ENCODE data around the gene SYCP2L.
"Not testable (repeated sequence)": the region's sequence is repeated elsewhere in the genome, so short reads cannot be mapped to it uniquely, and the experiment has no call there.

Gene SYCP2L

DNA sequence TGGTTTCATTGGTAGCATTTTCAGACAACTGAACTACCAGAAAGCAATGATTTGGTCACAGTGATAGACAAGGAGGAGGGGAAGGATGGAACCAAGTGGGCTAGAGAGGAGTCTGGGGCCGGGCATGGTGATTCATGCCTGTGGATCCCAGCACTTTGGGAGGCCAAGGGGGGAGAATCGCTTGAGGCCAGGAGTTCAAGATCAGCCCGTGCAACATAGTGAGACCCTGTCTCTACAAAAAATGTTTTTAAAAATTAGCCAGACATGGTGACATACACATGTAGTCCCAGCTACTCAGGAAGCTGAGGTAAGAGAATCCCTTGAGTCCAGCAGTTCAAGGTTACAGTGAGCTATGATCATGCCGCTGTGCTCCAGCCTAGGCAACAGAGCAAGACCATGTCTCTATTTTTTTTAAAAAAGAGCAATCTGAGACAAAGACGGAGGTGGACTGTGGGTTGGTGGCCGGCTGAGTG, 70.6 kb downstream of the SYCP2L start:
- DNase-seq (ENCODE audit: low read depth): no peak

DNA sequence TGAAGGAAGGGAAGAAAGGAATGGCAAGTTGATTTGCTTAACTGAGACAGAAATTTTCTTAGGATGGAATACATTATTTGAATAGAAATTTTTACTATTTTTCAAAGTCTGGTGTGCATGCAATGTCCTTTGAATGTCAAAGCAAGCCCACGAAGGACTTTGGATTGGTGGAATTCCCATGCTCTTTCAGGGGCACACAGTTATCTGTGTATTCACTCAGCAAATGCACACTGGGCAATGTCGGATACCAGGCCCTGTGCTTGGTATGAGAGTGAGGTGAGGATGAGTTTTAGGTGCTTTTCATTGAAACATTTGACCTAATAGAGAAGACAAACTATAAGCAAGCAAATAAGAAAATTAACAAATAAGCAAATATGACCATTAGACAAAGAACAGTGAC, 73.3 kb downstream of the SYCP2L start:
- no peak for DNase-seq (ENCODE audit: low read depth)

DNA sequence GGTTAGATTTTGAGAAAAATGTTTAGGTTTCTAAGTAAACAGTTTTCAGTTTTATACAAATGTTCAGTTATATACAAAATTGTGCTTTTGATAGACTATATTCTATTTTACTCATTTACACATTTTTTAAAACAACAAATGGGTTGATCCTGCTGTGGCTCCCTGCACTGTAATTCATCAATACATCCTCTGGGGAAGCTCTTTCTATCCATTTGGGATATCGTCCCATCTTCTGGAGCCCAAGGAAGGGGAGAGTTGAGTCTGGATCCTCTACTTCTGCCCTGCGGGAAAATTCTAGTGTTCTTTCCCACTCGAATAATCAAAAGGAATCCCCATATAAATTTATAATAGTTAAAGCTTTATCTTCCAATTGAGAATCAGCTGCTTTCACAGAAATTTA, 75.0 kb downstream of the SYCP2L start:
- DNase-seq (ENCODE audit: low read depth): no peak

DNA sequence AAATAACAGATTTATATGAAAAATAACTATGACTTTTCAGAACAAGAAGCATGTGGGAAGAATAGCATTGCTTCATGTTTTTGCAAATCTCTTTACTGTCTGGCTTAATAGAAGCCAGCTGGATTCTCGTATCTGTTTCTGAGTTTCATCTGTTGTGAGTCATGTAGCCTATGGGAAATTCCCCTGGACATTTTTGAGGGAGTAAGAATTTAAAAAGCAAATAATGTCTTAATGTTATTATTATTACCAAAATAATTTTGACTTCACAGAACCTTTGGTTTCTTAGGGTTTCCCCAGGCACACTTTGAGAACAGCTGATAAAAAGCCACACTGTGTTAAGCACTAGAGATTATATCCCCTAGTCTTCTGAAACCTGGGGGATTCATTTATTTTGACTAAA, 75.8 kb downstream of the SYCP2L start:
- DNase-seq (ENCODE audit: low read depth): peak; percentile 76

DNA sequence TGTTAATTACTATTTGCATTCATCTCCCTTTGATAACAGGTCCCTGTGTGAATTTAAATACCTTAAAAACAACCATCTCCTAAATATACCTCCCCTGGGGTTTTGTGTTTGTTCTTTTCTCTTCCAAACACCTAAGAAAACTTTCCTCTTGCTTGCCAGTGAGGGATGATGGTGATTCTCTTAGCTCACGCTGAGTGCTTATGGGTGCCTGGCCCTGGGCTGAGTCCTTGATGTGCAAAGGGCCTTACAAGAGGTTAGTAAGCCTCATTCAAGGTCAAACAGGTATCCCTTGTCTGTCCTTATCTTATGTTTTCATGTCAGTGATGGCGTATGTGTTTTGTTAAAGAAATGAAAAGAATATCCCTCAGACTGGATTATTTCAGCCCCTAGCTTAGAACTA, 76.3 kb downstream of the SYCP2L start:
- no peak for DNase-seq (ENCODE audit: low read depth)

DNA sequence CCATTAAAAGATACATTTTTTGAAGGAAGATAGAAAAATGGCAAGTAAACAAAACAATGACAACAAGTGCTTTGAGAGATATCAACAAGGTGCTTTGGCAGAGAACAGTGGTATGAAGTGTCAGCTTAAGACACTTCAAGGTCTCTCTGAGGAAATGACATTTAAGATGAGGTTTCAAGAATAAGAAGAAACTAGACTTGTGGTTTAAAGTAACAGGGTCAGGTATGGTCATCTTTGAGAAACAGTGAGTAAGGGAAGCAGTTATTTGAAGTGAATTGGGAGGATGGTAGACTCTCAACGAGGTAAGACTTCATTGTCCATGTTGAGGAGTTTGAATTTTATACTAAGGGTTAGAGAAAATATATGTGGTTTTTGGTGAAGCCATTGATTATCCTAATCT, 77.8 kb downstream of the SYCP2L start:
- DNase-seq (ENCODE audit: low read depth): no peak

DNA sequence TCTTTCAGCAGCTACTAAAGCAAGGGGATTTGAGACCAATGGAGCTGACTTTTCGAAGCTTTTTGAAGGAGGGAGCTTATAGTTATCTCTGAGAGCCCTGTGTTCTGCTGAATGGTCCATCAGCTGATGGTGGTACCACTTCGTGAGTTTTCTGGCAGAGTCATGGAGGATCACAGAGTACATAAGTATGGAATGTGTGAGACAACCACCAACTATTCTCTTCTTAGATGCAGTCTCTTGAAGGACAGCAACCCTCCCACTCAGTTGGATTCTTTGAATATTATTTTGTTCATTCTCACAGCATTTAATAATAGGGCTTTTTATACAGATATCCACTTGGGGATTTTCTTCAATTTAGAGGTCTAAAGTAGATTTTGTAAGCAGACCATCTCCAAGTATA, 81.9 kb downstream of the SYCP2L start:
- peak; percentile 51 for DNase-seq (ENCODE audit: low read depth)

DNA sequence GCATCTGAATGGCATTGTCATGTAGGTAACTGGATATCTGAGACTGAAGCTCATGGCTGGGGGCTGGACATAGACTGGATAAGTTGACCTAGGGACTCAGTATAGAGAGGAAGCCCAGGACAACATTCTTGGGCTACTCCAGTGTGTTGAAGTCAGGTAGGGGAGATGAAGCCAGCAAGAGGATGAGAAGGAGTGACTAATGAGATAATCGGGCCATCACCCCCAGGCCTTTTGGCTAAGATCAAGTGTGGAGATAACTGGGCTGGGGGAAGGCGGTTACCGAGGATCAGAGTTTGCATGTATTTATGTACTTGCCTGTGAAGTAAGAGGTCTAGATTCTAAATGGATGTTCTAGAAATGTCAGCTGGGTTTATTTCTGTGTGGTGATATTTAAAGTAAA, 83.9 kb downstream of the SYCP2L start:
- no peak for DNase-seq (ENCODE audit: low read depth)

DNA sequence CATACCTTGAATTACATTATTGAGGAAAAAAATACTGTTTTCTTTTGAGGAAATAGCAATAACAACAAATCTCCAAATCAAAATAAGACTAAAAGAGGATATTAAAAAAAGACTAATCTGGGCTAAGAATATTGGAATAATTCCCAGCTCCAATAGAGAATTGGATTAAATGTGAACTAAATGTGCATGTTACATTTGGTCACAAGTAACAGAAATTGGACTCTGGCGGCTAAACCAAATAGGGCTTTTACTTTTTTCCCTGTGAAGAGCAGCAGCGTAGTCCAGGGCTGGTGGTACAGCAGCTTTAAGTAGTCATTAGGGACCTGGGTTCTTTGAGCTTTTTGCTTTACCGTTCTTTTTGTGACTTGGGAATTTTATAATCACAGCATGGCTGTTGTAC, 85.3 kb downstream of the SYCP2L start:
- DNase-seq (ENCODE audit: low read depth): no peak

DNA sequence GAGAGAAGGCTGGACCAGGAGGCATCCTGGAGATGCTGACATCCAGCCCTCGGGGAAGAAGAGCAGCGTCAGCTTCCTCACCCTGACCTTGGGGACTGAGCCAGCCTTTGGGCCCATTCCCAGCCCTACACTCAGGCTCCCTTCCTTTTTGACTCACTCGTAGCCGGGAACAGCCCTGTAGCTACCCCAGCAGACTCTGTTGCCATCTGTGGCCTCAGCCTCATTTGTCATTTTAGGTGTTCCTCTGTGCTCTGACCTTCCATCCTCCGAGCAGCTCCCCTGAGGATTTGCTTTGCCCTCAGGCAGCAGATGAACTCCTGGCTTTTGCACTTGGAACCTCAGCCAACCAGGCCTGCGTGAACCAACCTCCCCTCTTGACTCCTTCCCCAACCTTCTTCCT, 89.7 kb downstream of the SYCP2L start:
- no peak for DNase-seq (ENCODE audit: low read depth)

DNA sequence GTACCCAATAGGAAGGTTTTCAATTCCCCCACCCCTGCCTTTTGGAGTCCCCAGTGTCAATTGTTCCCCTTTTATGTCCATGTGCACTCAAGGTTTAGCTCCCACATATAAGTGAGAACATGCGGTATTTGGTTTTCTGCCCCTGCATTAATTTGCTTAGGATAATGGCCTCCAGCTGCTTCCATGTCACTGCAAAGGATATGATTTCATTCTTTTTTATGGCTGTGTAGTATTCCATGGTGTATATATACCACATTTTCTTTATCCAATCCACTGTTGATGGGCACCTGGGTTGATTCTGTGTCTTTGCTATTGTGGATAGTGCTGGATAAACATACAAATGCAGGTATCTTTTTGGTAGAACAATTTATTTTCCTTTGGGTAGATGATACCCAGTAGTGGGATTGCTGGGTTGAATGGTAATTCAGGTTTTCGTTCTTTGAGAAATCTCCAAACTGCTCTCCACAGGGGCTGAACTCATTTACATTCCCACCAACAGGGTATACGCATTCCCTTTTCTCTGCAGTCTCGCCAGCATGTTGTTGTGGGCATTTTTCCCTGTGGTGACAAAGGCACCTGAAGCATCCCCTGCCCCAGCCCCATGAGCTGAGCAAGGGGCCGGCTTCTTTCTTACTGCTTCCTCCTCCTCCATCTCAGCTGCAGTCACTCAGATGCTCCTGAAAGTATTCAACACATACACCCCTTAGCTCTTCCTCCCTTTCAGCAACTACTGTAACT, 90.5 kb downstream of the SYCP2L start:
- no peak for DNase-seq (ENCODE audit: low read depth)

DNA sequence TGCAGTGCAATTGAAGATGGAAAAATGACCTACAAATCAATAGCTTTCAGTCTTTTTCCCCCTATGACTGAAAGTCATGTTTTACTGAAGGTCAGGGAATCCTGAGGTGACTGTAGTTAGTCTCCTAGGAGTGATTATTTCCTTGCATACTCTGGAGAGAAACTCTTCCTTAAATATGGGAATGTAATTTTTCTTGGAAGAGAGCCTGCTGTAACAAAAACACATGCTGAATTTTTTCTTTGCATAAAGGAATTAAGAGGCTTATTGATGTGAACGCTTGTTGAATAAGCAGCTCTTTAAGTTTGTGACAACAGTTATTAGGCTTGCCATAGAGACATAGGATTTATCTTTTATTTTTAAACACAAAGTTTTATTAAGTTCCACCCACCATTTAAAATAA, 92.8 kb downstream of the SYCP2L start:
- DNase-seq (ENCODE audit: low read depth): no peak

DNA sequence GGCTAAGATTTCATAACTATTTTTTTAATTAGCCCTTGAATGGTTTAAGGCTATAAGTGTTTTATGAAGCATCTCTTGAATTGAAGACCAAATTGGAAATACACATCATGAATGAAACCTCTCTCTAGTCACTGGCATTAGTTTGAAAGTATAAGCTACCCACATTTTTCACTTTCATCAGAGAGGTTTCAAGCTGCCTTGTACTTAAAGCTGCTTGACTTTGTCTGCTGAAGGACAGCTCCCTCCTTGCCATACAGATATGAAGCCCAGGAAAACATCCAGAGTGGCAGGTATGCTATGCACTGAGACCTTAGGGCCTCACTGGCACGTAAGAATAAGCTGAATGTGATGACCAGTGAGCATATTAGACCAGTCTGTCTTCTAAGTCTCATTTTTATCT, 94.6 kb downstream of the SYCP2L start:
- no peak for DNase-seq (ENCODE audit: low read depth)

DNA sequence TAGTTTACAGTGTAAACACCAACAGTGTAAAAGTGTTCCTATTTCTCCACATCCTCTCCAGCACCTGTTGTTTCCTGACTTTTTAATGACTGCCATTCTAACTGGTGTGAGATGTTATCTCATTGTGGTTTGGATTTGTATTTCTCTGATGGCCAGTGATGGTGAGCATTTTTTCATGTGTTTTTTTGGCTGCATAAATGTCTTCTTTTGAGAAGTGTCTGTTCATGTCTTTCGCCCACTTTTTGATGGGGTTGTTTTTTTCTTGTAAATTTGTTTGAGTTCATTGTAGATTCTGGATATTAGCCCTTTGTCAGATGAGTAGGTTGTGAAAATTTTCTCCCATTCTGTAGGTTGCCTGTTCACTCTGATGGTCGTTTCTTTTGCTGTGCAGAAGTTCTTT, 98.1 kb downstream of the SYCP2L start:
- not testable (repeated sequence) for DNase-seq (ENCODE audit: low read depth)

DNA sequence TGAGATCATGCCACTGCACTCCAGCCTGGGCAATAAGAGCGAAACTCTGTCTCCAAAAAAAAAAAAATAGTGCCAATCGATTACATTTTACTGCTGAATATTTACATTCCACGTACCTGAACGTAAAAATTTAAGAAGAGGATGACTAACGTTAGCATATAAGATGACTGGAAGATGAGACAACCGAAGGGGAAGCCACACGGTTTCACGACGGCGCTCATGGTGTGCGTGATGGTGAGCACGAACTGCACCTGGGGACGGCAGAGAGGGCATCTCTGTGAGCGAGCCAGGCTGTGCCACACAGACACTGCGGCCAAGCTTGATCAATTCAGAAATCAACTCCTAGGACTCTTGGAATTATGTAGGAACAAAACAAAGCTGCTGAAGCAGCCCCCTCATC, 102.7 kb downstream of the SYCP2L start:
- DNase-seq (ENCODE audit: low read depth): no peak

DNA sequence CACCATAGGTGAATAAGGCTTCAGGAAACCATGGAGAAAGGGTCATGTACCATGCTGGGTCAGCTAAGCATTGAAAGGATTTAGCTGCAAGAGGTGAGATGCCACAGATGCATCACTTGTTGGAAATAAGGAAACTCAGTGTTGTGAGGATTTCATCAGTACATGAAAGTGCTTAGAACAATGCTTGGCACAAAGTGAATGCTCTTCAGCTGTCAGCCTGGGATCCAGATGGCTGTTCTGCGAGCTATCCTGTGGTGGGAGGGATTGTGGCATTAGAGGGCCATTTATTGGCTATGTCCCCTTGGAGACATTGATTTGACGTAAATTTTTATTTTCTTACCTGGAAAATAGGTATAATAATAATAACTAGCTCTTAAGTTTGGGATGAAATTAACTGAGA, 104.3 kb downstream of the SYCP2L start:
- DNase-seq (ENCODE audit: low read depth): no peak

DNA sequence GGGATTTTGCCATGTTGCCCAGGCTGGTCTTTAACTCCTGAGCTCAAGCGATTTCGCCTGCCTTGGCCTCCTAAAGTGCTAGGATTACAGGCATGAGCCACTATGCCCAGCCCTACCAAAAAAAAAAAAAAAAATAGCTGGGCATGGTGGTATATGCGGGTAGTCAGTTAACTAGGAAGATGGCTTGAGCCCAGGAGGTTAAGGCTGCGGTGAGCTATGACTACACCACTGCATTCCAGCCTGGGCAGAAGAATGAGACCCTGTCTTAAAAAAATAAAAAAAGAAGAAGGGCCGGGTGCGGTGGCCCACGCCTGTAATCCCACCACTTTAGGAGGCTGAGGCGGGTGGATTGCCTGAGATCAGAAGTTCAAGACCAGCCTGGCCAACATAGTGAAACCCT, 107.0 kb downstream of the SYCP2L start:
- no peak for DNase-seq (ENCODE audit: low read depth)

DNA sequence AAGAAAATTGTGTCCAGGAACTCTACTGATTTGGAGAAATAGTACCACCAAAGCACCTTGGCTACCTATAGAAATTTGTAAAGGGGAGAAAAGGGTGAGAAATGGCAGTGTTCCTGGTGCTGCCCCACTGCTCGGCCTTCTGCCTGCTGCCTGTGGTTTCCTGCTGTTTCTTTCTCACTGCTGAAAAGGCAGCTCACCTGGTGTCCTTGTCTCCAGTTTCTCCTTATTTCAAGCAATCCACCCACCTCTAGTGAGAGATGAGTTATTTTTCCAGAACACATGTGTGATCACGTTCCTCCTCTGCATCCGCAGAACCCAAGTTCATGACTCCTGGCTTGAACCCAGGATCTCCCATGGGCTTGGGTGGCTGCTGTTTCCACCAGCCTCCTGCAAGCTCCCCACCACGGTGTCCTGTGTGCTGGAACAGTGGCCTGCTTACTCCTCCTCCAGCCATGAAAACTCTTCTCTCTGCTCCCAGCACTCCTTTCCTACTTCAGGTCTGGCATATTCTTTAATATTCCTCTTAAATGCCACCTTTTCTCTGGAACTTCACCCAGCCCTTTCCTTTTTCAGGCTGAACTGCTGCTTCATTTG, 108.4 kb downstream of the SYCP2L start:
- no peak for DNase-seq (ENCODE audit: low read depth)

DNA sequence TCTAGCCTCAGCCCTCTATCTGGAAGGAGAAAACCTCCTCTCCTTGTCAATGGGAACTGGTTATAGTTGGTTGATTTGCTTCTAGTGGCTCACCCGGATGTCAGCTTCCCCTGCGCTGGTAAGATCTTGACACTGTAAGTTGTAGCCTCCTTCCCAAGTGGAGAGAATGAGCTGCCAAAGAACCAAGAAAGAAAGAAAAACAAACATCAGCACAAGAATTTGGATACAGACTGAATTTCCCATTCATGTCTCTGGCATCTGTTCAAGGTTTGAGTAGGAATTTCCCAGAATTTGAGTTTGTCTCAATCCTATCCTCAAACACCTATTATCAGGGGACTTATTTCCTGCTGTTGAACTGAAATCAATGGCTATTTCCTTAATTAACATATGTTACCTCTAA, 113.1 kb downstream of the SYCP2L start:
- no peak for DNase-seq (ENCODE audit: low read depth)

DNA sequence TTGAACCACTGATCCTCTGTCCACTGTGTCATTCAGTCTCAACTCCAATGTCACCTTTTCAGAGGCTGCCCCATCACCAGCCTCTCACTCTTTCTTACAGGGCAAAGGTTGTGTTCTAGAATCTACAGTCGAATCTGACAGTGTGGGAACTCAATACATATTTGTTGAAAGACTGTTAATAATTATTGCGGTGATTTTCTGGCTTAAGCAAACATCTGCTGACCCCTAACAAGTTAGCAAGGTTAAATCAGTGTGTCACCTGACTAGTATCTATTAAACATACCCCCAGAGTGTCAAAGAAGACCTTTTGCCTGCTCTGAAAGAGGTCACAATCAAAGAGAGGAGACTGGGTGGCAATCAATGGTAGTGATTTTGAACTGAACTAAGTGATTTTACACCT, 115.3 kb downstream of the SYCP2L start:
- no peak for DNase-seq (ENCODE audit: low read depth)

DNA sequence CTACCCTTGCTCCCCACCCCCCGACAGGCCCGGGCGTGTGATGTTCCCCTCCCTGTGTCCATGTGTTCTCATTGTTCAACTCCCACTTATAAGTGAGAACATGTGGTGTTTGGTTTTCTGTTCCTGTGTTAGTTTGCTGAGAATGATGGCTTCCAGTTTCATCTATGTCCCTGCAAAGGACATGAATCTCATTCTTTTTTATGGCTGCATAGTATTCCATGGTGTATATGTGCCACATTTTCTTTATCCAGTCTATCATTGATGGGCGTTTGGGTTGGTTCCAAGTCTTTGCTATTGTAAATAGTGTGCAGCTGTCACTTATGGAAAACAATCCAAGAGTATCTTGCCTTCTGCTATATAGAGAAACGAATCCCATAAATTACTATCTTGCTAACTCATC, 116.4 kb downstream of the SYCP2L start:
- not testable (repeated sequence) for DNase-seq (ENCODE audit: low read depth)

DNA sequence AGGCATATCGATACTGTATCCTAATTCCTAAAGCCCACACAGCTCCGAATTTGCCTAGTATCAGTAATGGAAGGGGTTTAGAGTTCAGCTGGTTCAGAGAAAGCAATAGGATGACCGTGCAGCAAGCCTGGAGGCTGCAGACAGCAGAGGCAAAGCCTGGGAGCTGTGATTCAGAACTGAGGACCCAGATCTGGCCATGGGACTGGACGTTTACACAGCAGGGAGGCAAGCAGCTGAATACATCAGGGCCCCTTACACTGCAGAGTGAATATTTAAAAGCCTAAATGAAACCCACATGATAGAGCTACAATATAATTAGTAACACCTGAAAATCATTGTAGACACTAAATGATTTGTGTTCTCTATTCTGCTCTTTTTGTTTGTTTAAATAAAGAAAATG, 119.2 kb downstream of the SYCP2L start:
- DNase-seq (ENCODE audit: low read depth): no peak

DNA sequence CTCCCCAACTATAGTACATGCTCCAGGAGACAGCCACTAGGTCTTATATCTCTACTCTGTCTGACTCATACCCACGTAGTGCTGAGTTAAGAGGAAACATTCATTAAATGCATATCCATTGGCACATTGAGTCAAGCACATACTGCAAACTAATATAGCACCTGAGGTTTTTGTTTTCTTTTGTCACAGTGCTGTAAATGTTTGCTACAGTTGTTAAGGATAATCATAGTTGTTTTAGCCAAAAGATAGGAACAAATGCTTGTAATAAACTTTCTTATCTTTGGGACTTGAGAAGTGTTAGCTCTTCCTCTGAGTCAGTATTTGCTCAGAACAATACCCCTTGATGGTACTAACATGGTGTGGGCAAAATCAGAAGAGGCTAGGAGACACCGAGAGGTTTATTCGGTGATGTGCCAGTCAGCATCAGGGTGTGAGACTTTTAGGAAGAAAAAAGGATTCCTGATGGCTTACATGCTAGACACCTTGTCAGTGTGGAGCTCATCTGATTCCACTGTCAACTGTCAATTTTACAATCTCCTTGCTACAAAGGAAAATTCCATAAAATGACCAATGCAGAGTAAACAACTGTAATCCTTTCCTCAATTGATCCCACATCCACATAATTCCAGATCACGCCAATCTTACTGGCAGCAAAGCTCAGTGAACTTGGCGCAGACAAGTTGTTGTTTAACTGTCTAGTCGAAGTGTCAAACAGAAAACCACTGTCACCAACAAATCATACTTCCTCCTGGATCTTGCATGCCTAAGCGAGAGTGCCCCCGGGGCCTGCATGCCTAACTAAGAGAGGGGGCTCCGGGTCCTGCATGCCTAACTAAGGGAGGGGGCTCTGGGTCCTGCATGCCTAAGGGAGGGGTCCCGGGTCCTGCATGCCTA, 121.1 kb downstream of the SYCP2L start:
- DNase-seq (ENCODE audit: low read depth): peak; percentile 26

All from non-pigmented ciliary epithelial cell (primary cell).